H1 (cell line): ENCODE results near the gene HMCN1. TPM values are rescaled to one million over a fixed set of nuclear protein-coding genes. Genes with fewer than 3 reads are reported as not detected.

ENCODE experiments used
- CTCF ChIA-PET: fragments of 300-600 bp; sonication (Branson Sonifier 250); formaldehyde crosslinking; loops from one replicate; lab custom pipeline; 2021; ENCODE audit not compliant: partially characterized antibody; lab: Charles Lee
- POLR2A ChIA-PET: fragments of 300-600 bp; sonication (Branson Sonifier 250); formaldehyde crosslinking; loops from one replicate; lab custom pipeline; 2021; ENCODE audit warnings: inconsistent platforms; ENCODE audit not compliant: partially characterized antibody; lab: Charles Lee
- DNase-seq, 2 experiments: peaks; one replicate each; pipeline versions ENCODE4 v3.0.0 to v3.0.0-alpha.2; 2010 to 2022; ENCODE audit warnings: low spot score in 2 of 2, low read depth in 1 of 2, mixed read lengths in 1 of 2
- FAIRE-seq: peaks from 2 replicates; lab custom pipeline; 2011; peaks lifted over from hg19 to GRCh38; lab: Jason Lieb, UNC
- H2AFZ ChIP-seq: 2 replicates; pipeline ENCODE4 v1.8.1; 2012; ENCODE audit warnings: low read length, inconsistent platforms
- H2AK5ac ChIP-seq: 2 replicates; pipeline ENCODE4 v1.6.1; 2013; ENCODE audit warnings: low read depth, low read length
- H2BK120ac ChIP-seq: replicated peaks from 2 replicates; pipeline ENCODE3; 2013; ENCODE audit warnings: low read depth, low read length, inconsistent platforms
- H2BK12ac ChIP-seq: 2 replicates; pipeline ENCODE4 v1.6.1; 2013; ENCODE audit warnings: low read depth, low read length
- H2BK15ac ChIP-seq: 2 replicates; pipeline ENCODE4 v1.6.1; 2013; ENCODE audit warnings: low read length
- H2BK20ac ChIP-seq: 2 replicates; pipeline ENCODE4 v1.6.1; 2013; ENCODE audit warnings: low read length
- H2BK5ac ChIP-seq: 2 replicates; pipeline ENCODE4 v1.6.1; 2013; ENCODE audit warnings: low read depth, low read length
- H3K14ac ChIP-seq: 2 replicates; pipeline ENCODE4 v1.6.1; 2013; ENCODE audit warnings: inconsistent platforms; ENCODE audit not compliant: insufficient read length
- H3K18ac ChIP-seq: 2 replicates; pipeline ENCODE4 v1.6.1; 2013; ENCODE audit warnings: low read length; ENCODE audit errors: extremely low read depth
- H3K23ac ChIP-seq: 2 replicates; pipeline ENCODE4 v1.6.1; 2013; ENCODE audit warnings: inconsistent platforms; ENCODE audit not compliant: insufficient read length
- H3K23me2 ChIP-seq: 2 replicates; pipeline ENCODE4 v1.6.1; 2013; ENCODE audit warnings: low read depth, low read length
- H3K27ac ChIP-seq: 2 replicates; pipeline ENCODE4 v1.6.1; 2011; ENCODE audit warnings: low read depth, low read length, inconsistent platforms
- H3K27me3 ChIP-seq, 4 experiments: replicated peaks in 1 of 4; 1 replicate in 1 of 4; 2 replicates in 3 of 4; pipeline versions ENCODE4 v1.6.1 to v1.8.1; 2011 to 2013; ENCODE audit warnings: low read length in 3 of 4, mild to moderate bottlenecking in 3 of 4, inconsistent platforms in 2 of 4, mixed read lengths in 2 of 4, moderate library complexity in 1 of 4; ENCODE audit not compliant: control insufficient read depth in 3 of 4, insufficient read depth in 3 of 4; ENCODE audit errors: extremely low read depth in 1 of 4
- H3K36me3 ChIP-seq, 4 experiments: 2 replicates each; pipeline versions ENCODE4 v1.6.1 to v1.8.1; 2011 to 2013; ENCODE audit warnings: mild to moderate bottlenecking in 4 of 4, low read length in 3 of 4, moderate library complexity in 2 of 4, control low read depth in 1 of 4, inconsistent platforms in 1 of 4; ENCODE audit not compliant: insufficient read depth in 4 of 4, control insufficient read depth in 2 of 4
- H3K4ac ChIP-seq: replicated peaks from 2 replicates; pipeline ENCODE3; 2013; ENCODE audit warnings: low read length, low read depth, mixed read lengths, inconsistent platforms; ENCODE audit not compliant: insufficient read length
- H3K4me1 ChIP-seq, 4 experiments: replicated peaks in 1 of 4; 1 replicate in 1 of 4; 2 replicates in 3 of 4; pipeline versions ENCODE4 v1.6.1 to v1.8.1; 2011 to 2013; ENCODE audit warnings: low read length in 3 of 4, inconsistent platforms in 2 of 4, mixed read lengths in 1 of 4; ENCODE audit not compliant: insufficient read depth in 4 of 4, control insufficient read depth in 3 of 4
- H3K4me2 ChIP-seq, 2 experiments: 2 replicates each; pipeline versions ENCODE4 v1.6.1 to v1.8.1; 2011 to 2013; ENCODE audit warnings: low read depth in 2 of 2, low read length in 2 of 2, control low read depth in 1 of 2, inconsistent platforms in 1 of 2, mild to moderate bottlenecking in 1 of 2; ENCODE audit not compliant: insufficient read depth in 1 of 2
- H3K4me3 ChIP-seq, 4 experiments: fragments of 200-600, 300-600 bp in 1 of 4; sonication (generic), shearing (Covaris generic), sonication (Bioruptor Twin) in 1 of 4; 2 replicates each; pipeline versions ENCODE4 v1.5.1 to v1.8.1; 2011 to 2016; ENCODE audit warnings: low read length in 4 of 4, low read depth in 3 of 4, control low read depth in 2 of 4, inconsistent platforms in 2 of 4, mild to moderate bottlenecking in 2 of 4, mixed read lengths in 1 of 4, moderate library complexity in 1 of 4; ENCODE audit not compliant: insufficient read depth in 2 of 4; ENCODE audit errors: extremely low read depth in 1 of 4
- H3K56ac ChIP-seq: replicated peaks from 2 replicates; pipeline ENCODE3; 2013; ENCODE audit warnings: low read depth, mild to moderate bottlenecking, mixed read lengths, low read length, inconsistent platforms; ENCODE audit not compliant: insufficient read length
- H3K79me1 ChIP-seq: 2 replicates; pipeline ENCODE4 v1.6.1; 2013; ENCODE audit warnings: low read depth, low read length, control low read depth
- H3K79me2 ChIP-seq, 2 experiments: 2 replicates each; pipeline versions ENCODE4 v1.6.1 to v1.8.1; 2012 to 2013; ENCODE audit warnings: low read length in 2 of 2, mild to moderate bottlenecking in 2 of 2, inconsistent platforms in 1 of 2; ENCODE audit not compliant: insufficient read depth in 2 of 2, control insufficient read depth in 1 of 2
- H3K9ac ChIP-seq, 4 experiments: replicated peaks in 1 of 4; 1 replicate in 1 of 4; 2 replicates in 3 of 4; pipeline versions ENCODE4 v1.6.1 to v1.8.1; 2011 to 2013; ENCODE audit warnings: low read depth in 3 of 4, low read length in 3 of 4, control low read depth in 2 of 4, mild to moderate bottlenecking in 2 of 4, moderate library complexity in 2 of 4, inconsistent platforms in 1 of 4; ENCODE audit errors: extremely low read depth in 1 of 4
- H3K9me3 ChIP-seq, 2 experiments: 2 replicates each; pipeline versions ENCODE4 v1.6.1 to v1.8.1; 2012 to 2013; ENCODE audit warnings: mild to moderate bottlenecking in 2 of 2, moderate library complexity in 2 of 2, control low read depth in 1 of 2, inconsistent platforms in 1 of 2, low read depth in 1 of 2, low read length in 1 of 2, mixed read lengths in 1 of 2; ENCODE audit not compliant: insufficient read depth in 2 of 2
- H4K20me1 ChIP-seq, 2 experiments: replicated peaks in 1 of 2; 2 replicates each; pipeline versions ENCODE3 to v1.8.1; 2011 to 2013; ENCODE audit warnings: inconsistent platforms in 2 of 2, low read length in 2 of 2, mild to moderate bottlenecking in 1 of 2; ENCODE audit not compliant: insufficient read depth in 2 of 2, control insufficient read depth in 1 of 2
- H4K5ac ChIP-seq: 2 replicates; pipeline ENCODE4 v1.6.1; 2013; ENCODE audit warnings: low read length, low read depth, mixed read lengths, inconsistent platforms; ENCODE audit not compliant: insufficient read length
- H4K8ac ChIP-seq: 2 replicates; pipeline ENCODE4 v1.8.0; 2013; ENCODE audit warnings: mild to moderate bottlenecking, moderate library complexity, low read length, inconsistent platforms; ENCODE audit not compliant: insufficient read depth; ENCODE audit errors: extremely low read depth
- H4K91ac ChIP-seq: replicated peaks from 2 replicates; pipeline ENCODE3; 2013; ENCODE audit warnings: low read length, mixed read lengths, inconsistent platforms; ENCODE audit not compliant: insufficient read length
- WGBS, 2 experiments: shearing (Covaris generic) in 1 of 2; methylation state at CpG; one replicate each; pipeline versions ENCODE4 v1.1.6 to v1.1.7; 2013 to 2015; ENCODE audit warnings: low lambda C conversion rate in 2 of 2, mixed read lengths in 2 of 2, inconsistent platforms in 1 of 2, low coverage in 1 of 2, missing lambda C conversion rate in 1 of 2; ENCODE audit not compliant: insufficient replicate concordance in 2 of 2, insufficient coverage in 1 of 2, insufficient read length in 1 of 2; ENCODE audit errors: extremely low coverage in 1 of 2, missing lambda C conversion rate in 1 of 2; 5-methylcytosine and 5-hydroxymethylcytosine counted together
- polyA plus RNA-seq, 7 experiments: library from polyadenylated mRNA; depleted of rRNA in 3 of 7; stranded (reverse) in 5 of 7; unstranded in 2 of 7; fragments of >200 nt in 5 of 7; fragments of 200-250 nt in 2 of 7; gene quantifications; 1 replicate in 5 of 7; 2 replicates in 1 of 7; 4 replicates in 1 of 7; pipeline versions ENCODE4 v1.2.1 to v1.2.3, GENCODE V29; 2011 to 2013; ENCODE audit warnings: missing spikeins in 2 of 7, mixed read lengths in 2 of 7
- total RNA-seq: library from RNA; stranded (reverse); fragmentation: NEBNext Ultra II Directional; extraction: Animal tissue kit (Norgen Biotek cat#: 25700); gene quantifications from 2 replicates; pipeline ENCODE4 v1.2.1, GENCODE V29; 2021

HMCN1 gene
- total and polyA plus RNA-seq, 2 of the 8 experiments (the other 6 are each of a cell fraction or from before 2014, with no cell fraction given) = 13.8 to 14.6 TPM

DNA sequence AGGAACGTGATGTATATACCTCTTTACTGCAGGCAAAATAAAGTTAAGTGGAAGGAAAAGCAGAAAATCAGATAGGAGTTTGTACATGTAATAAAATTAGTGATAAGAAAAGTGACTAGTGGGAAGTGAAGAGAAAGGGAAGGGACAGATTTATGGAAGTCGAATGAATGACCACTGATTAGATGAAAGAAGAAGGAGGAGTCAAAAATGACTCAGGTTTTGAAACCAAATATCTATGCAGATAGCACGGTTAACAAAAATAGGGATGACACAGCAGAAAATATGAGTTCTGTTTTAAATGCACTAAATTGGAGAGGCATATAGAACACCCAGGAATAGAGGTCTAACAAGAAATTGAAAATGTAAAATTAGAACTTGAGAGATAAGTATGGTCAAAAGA, 128.0 kb downstream of the HMCN1 start:
- Histone ChIP-seq H4K8ac (no peak overlapping the region), H3K18ac (no peak overlapping the region), H3K23me2 (no peaks in the 10 kb centered on the region; the same call in 1 of the 2 replicates), H3K4me2 (no peak overlapping the region), H2AFZ (no peak overlapping the region), H3K36me3 (no peaks in the 10 kb centered on the region), H2BK5ac (no peak overlapping the region), H4K5ac (no peak overlapping the region), H3K14ac (no peak overlapping the region), H2BK12ac (no peak overlapping the region), H4K91ac (no peak overlapping the region), H2BK120ac (no peak overlapping the region), H3K23ac (no peak overlapping the region), H3K79me1 (no peaks in the 10 kb centered on the region), H3K9me3 (no peaks in the 10 kb centered on the region), H3K79me2 (no peaks in the 10 kb centered on the region), H3K27me3 (peaks cover 0 to 1% (median 0%) of the 10 kb centered on the region in 4 experiments; a peak in 1 of 7 replicates), H3K56ac (no peak overlapping the region), H4K20me1 (no peaks in the 10 kb centered on the region), H3K9ac (no peak overlapping the region), H2AK5ac (no peak overlapping the region), H3K27ac (no peak overlapping the region), H2BK15ac (no peak overlapping the region), H3K4me3 (no peak overlapping the region), H2BK20ac (no peak overlapping the region), H3K4me1 (peaks cover 0 to 4% (median 1%) of the 10 kb centered on the region in 4 experiments; a peak in 1 of 7 replicates), H3K4ac (no peak overlapping the region)
- POLR2A ChIA-PET = no interaction called here
- DNase-seq (no peak), FAIRE-seq (no peak)
- WGBS, 2 experiments = 75% methylated on average over 3 of the region's 3 CpGs; no CpG with 5 or more reads in 1 of the 2 experiments
- CTCF ChIA-PET = interaction anchor here (0.9 to 1.1 kb wide), 2 partner anchors 291 to 692 kb away, joined by 3 read pairs; no protein-coding TSS in a partner anchor
